ENCODE measurements around the gene RUBCNL.

Gene RUBCNL

DNA sequence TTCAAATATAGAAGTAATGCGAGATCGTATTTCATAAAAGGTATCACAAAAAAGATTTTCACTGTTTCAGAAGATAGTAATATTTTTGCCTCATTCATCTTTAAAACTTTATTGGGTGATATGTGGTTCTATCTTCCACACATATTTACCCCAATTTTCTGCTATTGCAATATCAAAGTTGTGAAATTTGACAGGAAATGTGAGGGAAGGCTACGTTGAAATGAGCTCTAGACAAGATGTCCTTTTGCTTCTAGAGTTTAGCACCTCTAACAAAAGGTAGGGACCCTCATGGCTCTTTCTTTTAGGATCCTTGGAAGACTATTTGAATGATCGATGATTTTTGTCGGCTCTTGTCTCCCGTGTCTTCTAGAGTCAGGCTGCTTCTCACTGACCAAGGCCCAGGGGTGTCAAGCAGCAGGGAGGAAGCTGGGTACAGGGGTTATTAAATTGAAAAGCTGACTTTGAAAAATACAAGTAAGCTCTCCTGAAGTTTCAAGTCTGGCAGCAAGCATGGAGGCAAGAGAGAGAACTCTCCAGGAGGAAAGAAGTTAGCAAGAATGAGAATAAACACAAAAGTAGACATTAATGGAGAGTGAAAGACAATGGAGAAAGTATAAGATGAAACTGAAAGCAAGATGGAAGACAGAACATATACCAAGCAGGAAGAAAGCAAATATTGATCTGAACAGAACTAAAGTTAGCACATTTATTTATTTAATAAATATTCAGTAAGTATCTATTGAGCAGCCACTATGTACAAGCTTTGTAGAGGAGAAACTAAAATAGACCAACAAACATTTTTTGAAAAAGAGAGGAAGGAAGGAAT is 73.4 kb downstream of the RUBCNL start:
- TF ChIP-seq, protein P1, sequence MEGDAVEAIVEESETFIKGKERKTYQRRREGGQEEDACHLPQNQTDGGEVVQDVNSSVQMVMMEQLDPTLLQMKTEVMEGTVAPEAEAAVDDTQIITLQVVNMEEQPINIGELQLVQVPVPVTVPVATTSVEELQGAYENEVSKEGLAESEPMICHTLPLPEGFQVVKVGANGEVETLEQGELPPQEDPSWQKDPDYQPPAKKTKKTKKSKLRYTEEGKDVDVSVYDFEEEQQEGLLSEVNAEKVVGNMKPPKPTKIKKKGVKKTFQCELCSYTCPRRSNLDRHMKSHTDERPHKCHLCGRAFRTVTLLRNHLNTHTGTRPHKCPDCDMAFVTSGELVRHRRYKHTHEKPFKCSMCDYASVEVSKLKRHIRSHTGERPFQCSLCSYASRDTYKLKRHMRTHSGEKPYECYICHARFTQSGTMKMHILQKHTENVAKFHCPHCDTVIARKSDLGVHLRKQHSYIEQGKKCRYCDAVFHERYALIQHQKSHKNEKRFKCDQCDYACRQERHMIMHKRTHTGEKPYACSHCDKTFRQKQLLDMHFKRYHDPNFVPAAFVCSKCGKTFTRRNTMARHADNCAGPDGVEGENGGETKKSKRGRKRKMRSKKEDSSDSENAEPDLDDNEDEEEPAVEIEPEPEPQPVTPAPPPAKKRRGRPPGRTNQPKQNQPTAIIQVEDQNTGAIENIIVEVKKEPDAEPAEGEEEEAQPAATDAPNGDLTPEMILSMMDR (conservative IDR thresholded peaks at IDR 0.05; ENCODE audit: low read depth, low read length) = no peak
- no peak for DNase-seq (ENCODE audit: low read depth)
- H3K4me3 ChIP-seq (ENCODE audit: low read depth, low read length) = no peak overlapping the region

- DNase-seq (ENCODE audit: low read depth) = no peak
- TF ChIP-seq, protein P1 (conservative IDR thresholded peaks at IDR 0.05; ENCODE audit: low read depth, low read length) = no peak
- H3K4me3 ChIP-seq (ENCODE audit: low read depth, low read length) = no peak overlapping the region
Measured at GRCh38 chr13:46313024-46313423, 74.0 kb downstream of the RUBCNL start.

DNA sequence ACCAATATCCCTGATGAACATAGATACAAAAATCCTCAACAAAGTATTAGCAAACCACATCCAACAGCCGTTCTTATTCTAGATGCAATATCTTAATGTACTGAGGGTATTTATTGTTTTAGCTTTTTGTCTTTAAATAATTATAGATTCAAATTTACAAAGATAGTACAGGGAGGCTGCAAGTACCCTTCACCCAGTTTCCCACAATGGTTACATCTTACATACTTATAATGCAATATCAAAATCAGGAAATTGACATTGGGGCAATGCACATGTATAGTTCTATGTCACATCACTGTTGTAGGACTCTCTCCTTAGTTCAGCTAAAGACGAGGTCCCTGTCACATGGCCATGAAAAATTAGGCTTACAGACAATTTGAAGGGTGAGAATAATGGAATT is 75.8 kb downstream of the RUBCNL start:
- H3K4me3 ChIP-seq (ENCODE audit: low read depth, low read length) = no peak overlapping the region
- TF ChIP-seq, protein P1 (conservative IDR thresholded peaks at IDR 0.05; ENCODE audit: low read depth, low read length) = no peak
- DNase-seq (ENCODE audit: low read depth) = no peak

DNA sequence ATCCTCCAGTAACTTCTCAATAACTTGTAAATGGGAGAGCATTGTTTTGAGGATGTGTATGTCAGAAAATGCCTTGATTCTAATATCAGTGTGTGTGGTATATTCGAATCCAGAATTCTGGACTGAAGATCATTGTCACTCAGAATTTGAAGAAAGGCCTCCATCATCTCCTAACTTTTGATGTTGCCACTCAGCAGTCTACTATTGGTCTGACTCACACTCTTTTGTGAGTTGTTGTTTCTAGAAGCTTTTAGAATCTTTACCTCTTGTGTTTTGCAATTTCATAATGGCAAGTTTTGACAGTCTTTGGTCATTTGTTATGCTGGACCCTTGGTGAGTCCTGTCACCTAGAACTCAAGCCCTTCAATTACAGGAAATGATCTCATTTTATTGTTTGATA is 77.0 kb downstream of the RUBCNL start:
- DNase-seq (ENCODE audit: low read depth) = no peak
- TF ChIP-seq, protein P1 (conservative IDR thresholded peaks at IDR 0.05; ENCODE audit: low read depth, low read length) = no peak
- no peak overlapping the region for H3K4me3 ChIP-seq (ENCODE audit: low read depth, low read length)

- TF ChIP-seq, protein P1 (conservative IDR thresholded peaks at IDR 0.05; ENCODE audit: low read depth, low read length) = no peak
- H3K4me3 ChIP-seq (ENCODE audit: low read depth, low read length) = no peak overlapping the region
- DNase-seq (ENCODE audit: low read depth) = no peak
Measured at GRCh38 chr13:46307554-46307953, 79.5 kb downstream of the RUBCNL start.

DNA sequence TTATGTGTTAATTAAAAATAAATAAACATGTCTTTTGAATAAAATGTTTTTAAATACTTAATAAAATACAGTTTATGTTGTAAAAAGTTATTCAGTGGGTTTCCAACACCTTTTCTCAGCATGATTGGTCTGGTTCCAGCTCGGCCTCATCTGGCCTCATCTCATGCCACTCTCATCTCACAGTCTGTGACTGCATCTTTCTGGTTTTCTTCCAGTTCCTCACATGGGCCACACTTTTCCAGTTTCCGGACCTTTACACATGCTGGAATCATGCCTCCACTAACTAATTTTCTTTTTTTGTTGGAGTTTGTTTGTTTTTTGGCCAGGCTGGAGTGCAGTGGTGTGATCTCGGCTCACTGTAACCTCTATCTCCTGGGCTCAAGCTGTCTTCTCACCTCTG is 82.5 kb downstream of the RUBCNL start:
- TF ChIP-seq, protein P1 (conservative IDR thresholded peaks at IDR 0.05; ENCODE audit: low read depth, low read length) = no peak
- H3K4me3 ChIP-seq (ENCODE audit: low read depth, low read length) = no peak overlapping the region
- no peak for DNase-seq (ENCODE audit: low read depth)

Measured in choroid plexus epithelial cell (primary cell).